NCI-H1436 (cell line): ENCODE results near the gene ACOXL.

Experiments
- DNase-seq: peaks from one replicate; lab custom pipeline; 2025; lab: John Stamatoyannopoulos, UW

The ACOXL gene

GRCh38 chr2:110875384-110875725 is 143.0 kb downstream of the ACOXL start:
- no peak for DNase-seq

DNA sequence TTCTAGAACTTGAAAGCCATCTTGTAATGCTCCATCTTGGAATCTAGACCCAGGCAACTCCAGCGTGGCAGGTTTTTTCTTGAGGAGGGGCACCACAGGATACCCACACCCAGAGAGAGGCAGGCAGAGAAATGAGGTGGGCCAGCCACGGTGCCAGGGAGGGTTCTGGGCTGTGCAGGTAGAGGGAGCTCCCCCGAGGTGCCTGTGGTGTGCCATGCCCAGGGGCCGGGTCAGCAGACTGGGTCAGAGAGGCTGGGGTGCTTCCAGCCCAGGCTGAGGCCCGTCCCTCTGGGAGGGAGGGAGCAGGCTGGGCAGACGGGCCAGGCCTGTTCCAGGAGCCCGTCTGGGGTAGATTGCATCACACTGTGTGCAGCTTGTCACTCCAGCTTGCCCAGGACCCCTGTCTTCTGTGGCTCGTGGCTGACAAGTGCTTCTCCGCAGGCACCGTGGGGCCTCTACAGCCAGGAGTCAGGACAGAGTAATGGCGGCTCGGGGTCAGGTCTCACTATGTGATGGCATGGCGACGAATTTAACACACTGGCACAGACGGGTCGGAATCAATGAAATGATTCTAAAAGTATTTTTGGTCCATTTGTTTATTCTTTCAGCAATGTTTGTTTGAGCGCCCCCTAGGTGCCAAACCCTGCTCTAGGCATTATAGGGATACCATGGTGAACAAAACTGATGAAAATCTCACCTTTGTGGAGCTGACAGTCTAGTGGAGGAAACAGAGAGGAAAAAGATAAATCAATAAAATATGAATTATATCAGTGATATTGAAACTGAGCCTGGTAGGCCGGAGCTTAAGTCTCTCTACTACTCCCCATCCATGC is 144.0 kb downstream of the ACOXL start:
- DNase-seq: no peak

- no peak for DNase-seq
These were observed 144.9 kb downstream of the ACOXL start for GRCh38 chr2:110877031-110877827.

DNA sequence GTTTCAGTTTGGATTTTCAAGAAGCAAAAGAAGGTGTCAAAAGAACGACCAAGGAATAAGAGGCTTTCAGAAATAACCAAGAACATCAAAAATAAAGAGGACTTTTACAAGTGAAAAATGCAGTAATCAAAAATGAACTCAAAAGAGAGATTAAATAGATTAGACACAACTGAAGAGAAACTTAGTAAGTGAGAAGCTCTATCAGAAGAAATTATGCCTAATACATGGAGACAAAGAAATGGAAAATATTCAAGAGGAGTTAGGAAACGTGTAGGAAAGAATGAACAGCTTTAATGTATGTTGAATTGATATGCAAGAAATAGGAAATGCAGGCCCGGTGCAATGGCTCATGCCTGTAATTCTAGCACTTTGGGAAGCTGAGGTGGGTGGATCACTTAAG is 145.8 kb downstream of the ACOXL start:
- DNase-seq: no peak

DNA sequence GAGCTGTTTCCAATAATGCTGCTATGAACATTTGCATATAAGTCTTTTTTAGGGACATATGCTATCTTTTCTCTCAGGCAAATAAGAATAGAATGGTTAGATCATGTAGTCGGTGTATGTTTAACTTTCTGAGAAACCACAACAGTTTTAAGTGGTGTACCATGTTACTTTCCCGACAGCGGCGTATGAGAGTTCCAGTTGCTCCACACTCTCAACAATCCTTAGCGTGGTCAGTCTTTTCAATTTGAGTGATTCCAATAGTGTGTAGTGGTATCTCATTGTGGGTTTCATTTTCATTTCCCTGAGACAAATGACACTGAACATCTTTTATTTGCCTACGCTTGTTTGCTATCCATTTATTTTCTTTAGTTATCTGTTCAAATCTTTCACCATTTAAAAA is 149.5 kb downstream of the ACOXL start:
- DNase-seq: no peak

DNA sequence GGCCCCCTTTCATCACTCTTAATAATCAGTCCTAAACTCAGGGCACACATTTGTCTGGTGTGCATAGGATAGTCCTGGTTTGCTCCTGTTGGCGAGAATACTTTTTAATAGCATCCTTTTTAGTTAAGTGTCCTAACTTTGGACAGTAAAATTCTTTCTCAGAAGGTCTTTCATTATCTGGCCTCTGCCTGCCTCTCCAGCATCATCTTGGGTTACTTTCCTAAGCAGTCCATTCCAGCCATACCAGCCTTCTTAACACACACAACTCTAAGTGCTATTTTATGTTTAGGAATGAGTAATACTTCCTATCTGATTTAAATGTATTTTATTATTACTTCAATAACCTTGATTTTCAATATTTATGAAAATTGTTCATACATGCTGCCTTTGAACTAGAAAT is 151.0 kb downstream of the ACOXL start:
- no peak for DNase-seq

DNA sequence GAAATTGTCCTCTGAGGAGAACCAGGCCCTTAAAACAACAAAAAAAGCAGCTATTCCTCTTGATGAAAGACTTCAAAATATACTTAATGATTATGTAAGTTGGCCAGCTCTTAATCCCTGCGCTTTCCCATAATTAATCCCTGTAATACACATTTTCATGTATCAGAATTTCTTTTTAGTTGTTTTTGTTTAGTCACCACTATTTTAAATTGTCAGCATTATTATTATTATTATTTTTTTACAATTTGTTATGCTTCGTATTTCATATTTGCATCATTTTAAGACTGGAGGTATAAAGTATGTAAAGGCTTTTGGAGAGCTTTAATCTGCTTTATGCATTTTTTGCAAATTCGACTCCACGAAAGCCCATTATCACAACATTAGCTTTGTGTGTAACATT is 152.9 kb downstream of the ACOXL start:
- DNase-seq: no peak

DNA sequence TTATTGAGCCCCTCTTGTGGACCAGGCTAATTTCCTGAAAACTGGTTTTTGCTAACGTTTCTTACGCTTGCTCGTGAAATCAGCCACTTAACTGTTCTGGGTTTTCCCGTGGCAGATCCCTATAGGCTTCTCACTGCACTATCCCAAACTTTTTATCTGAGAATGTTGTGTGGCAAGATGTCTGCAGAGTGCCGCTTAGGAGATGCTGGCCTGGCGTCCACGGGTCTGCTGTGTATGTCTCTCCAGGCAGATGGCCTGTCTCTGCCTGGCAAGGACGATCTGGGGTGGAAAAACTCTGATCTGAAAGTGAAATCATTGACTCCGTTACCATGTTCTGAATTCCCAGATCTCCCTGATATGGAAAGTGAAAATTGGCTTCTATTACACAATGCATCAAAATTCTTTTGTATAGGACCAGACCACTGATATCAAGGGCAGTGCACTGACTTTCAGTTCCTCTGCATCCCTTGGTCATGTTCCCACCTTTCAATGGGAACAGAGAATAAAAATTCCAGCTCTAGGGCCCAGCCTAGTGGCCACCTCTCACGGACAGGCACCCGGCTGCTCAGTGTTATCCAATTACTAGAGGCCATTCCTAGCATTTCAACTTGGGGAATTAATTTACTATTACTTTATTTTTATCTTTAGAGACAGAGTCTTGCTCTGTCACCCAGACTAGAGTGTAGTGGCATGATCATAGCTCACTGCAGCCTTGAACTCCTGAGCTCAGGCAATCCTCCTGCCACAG is 154.6 kb downstream of the ACOXL start:
- no peak for DNase-seq

DNA sequence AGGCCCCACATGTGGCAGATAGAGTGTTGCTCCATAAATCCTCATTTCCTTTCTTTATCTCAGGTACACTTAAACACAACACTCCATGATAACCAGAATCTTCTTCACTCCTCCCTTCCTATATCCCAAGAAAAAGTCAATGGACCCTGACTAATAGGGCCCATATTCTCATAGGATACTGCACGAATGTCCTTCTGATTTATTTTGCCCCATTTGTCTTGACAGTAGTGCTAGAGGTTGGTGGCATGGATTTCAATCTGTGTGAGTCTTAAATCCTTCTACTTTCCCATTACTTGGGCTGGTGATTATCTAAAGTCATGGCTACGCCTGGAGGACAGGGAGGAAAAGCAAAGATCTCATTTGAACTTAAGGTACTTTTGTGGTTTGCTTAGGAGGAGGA is 156.0 kb downstream of the ACOXL start:
- DNase-seq: no peak

DNA sequence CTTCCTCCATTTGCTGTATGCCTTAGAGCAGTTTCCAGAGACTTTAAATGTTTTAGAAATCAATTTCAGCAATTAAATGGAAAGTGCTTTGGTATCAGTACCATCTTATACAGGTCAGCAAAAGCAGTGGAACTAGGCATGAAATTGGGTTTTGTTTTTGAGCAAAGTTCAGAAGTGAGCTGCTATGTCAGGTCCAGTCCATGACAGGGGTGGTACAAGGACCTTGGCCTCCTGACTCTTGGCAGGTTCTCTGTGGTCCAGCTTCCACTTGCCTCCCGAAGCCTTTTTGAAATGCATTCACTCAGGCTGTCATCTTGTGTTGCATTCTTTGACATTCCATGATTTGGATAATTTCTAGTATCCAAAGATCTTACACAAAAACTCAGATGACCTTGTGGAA is 159.3 kb downstream of the ACOXL start:
- no peak for DNase-seq

DNA sequence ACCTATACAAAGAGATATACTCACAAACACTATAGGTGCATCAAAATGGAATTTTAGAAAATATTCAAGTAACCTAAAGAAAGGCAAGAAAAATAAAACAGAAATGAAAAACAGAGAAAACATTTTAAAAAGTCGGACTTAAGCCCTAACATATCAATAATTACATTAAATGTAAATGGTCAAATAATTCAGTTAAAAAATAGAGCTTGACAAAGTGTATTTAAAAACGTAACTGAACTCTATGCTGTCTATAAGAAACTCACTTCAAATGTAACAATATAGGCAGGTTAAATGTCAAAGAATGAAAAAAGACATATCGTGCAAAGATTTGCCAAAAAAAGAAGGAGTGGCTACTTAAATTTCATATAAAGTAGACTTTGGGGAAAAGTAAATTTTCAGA is 163.9 kb downstream of the ACOXL start:
- DNase-seq: no peak

GRCh38 chr2:110897966-110898365 is 165.6 kb downstream of the ACOXL start:
- no peak for DNase-seq

DNA sequence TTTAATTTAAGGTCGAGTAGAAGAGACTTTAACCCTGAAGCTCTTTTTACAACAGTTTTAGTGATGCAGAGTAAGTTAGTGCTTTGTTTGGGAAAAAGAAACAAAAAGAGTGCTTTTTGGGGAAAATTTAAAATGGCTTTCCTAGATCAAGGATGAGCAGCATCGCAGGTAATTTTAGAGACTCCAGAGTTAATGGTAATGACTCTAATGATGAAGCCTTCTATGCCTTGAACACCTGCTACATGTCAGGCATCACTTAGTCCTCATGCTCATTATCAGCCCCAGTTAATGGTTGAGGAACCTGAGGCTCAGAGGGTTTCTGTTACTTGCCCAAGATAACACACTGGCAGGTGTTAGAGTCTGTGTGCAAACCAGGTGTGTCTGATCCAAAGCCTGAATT is 167.8 kb downstream of the ACOXL start:
- DNase-seq: peak; percentile 45

DNA sequence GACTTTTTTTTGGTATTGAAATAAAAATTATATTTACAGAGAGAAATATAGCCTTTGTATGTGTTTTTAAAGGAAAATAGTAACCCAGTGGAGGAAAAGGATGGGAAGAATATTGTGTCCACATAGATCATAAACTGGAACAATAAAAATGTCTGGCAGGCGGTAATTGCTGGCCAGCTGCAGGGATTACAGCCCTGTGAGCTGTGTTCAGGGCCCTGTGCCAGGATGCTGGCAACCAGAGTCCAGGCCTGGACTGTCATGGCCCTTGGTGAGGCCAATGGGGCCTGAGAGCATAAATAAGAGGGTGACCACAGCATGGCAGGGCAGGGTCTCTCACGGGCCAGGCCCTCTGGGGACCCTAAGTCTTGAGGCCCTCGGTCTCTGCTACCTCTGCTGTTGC is 171.2 kb downstream of the ACOXL start:
- no peak for DNase-seq

DNA sequence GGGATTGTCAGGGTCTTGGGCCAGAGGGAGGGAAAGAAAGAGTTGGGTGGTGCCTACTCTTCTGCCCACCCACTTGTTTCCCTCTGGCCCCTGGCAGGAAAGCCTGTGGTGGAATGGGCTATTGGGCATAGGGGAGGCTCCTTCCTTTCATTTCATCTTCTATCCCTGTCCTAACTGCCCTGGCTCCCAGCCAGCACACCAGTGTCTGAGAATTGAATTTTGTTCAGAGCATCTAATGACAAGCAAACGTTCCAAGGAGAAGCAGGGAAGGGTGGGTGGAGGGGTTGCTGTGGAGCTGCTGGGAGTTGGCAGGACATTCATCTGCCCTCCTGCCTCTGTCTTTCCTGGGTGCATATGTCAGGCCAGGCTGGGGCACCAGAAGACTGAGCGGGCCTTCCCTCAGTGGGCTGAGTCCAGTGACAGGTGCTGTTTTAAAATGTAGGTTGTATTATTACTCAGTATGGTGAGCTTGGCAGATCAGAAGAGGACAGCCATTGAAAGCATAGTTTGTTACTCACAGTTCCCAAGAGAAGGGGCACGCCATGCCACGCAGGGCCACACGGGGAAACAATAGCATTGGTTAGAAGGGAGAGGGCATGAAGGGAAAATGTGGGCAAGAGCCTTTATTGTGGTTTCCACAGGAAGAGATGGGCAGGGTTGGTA is 171.9 kb downstream of the ACOXL start:
- no peak for DNase-seq

DNA sequence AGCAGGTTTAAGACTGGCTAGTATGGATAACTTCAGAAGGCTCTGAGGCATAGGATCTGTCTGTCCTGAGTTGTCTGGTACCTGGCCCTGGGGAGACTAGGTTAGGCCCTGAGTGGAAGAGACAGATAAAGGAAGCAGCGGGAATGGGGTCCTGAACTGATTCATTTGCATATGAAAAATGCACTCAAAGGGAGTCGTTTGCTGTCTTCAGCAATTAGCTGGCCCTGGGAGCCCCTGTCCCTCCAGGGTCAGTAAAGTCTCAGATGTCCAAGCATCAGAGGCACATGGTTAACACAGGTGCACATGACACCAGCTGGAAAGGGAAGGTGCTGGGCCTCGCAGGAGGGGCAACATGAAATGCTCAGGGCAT is 172.4 kb downstream of the ACOXL start:
- no peak for DNase-seq

DNA sequence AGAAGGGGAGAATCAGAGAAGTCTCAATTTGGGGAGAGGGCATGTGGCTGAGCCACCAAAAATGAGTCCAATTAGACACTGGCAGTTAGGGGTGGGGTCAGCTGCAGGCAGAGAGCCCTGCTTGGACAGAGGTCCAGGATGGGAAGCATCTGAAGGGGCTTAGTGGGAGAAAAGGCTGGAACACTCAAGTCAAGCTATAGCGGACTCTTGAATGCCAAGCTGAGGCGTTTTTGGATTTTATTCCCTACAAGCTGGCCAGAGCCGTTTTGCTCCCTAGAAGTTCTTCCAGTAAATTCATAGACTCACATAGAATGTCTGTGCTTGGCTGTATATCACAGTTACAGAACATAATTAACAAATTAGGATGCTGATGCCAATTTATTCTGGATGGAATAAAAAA is 172.8 kb downstream of the ACOXL start:
- DNase-seq: no peak

- DNase-seq: no peak
These were observed 174.4 kb downstream of the ACOXL start for GRCh38 chr2:110906613-110907298.

DNA sequence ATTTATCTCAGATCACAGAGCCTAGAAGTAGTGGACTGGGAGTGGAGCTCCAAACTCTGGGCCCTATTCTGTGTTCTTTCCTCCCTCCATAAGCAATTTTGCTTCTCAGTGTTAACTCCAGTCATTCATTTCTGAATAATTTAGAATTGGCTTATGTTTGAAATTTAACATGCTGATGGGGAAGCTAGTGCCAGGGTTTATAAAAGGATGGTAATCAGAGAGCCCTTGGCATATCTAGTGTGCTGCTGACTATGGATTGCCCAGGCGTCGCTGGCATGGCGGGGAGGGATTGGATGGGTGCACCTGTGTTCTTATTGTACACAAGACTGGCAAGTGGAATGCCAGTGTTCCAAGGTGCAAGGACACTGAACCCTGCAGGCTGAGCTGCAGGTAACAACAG is 177.1 kb downstream of the ACOXL start:
- DNase-seq: no peak

GRCh38 chr2:110910423-110910822 is 178.1 kb downstream of the ACOXL start:
- DNase-seq: no peak

DNA sequence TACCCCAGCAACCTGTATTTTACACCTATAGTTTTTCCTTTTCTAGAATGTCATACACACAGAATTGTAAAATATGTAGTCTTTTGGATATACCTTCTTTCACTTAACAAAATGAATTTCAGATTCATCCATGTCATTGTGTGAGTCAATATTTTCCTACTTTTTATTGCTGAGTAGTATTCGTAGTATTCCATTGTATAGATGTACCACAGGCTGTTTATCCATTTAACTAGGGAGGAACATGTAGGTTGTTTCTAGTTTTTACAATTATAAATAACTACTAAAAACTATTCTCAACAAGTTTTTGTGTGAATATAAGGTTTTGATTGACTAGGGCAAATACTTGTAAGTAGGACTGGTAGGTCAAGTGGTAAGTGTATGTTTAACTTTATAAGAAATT is 187.4 kb downstream of the ACOXL start:
- no peak for DNase-seq

DNA sequence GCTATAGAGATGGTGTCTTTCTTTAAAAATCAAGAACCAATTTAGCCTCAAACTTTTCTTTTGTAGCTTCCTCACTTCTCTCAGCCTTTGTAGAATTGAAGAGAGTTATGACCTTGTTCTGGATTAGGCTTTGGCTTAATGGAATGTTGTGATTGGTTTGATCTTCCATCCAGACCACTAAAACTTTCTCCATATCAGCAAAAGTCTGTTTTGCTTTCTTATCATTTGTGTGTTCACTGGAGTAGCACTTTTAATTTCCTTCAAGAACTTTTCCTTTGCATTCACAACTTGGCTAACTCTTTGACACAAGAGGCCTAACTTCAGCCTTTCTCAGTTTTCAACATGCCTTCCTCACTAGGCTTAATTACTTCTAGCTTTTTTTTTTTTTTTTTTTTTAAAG is 193.1 kb downstream of the ACOXL start:
- no peak for DNase-seq
